Fibroblast of skin of left biceps (primary cell): ENCODE measurements around the gene SZT2.
"Not testable (repeated sequence)": the region's sequence is repeated elsewhere in the genome, so short reads cannot be mapped to it uniquely, and the experiment has no call there.

Experiments
- DNase-seq, 2 experiments: peaks; one replicate each; pipeline ENCODE4 v3.0.0-alpha.2; 2013; ENCODE audit warnings: low read depth in 2 of 2

SZT2 gene

DNA sequence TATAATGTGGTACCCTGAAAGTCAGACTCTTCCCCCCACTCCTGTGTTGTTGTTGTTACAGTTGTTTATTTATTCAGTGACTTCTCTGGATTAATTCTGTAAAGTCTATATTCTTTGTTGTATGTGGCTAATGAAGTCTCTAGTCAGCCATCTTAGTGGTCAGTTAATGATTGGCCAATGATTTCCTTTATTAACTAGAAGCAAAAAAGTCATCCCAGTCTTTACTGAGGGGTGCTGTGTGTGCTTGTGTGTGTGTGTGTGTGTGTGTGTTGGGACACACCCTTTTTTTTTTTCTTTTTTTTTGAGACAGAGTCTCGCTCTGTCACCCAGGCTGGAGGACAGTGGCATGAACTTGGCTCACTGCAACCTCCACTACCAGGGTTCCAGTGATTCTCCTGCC, 101.4 kb downstream of the SZT2 start:
- DNase-seq: no peak

DNA sequence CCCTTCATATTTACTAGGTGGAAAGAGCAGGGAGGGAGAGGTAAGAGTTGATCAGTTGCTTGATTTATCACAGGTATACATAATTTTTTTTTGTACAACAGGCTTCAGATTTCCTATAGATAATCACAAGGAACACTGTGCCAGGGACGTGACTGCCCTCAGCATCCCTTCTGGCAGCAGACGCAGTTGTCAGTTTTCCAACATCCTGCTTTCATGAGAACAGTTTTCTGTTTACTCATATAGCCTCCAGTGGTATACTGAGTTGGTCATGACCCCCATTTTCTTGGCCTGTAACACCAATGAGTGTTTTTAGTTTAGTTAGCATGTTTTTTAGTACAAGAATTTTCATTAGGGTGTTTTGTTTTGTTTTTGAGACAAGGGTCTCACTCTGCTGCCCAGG, 103.1 kb downstream of the SZT2 start:
- DNase-seq: no peak

DNA sequence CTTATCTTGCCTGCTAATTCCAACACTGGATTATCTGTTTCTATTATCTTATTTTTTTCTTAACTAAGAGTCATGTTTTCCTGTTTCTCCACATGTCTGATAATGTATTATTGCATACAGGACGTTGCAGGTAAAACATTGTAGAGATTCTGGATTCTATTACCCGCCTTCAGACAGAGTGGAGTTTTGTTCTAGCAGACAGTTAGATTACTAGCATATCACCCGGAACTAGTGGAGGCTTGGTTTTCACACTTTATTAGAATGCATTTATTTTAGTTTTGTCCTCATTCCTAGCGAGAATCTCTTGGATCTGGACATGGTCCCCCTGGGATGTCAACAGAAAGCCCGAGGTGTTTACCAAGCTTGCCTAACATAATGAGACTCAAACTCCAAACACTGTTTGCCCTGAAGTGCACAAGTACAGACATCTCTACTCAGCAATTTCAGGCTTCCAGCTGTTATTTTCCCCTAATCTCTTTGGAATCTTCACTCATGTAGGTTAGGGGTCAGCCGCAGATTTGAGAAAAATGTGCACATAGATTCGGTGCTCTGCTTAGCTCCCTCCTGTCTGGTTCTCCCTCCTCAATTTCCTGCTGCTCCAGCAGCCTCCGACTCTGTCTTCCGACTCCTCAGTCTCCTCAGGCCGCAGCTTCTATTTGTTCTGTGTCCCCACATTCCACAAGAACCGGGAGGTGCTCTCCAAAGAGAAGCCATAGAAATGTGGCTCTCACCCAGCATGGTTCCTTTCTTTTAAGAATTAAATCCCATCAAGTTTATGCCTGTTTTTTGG, 104.2 kb downstream of the SZT2 start:
- DNase-seq: no peak

DNA sequence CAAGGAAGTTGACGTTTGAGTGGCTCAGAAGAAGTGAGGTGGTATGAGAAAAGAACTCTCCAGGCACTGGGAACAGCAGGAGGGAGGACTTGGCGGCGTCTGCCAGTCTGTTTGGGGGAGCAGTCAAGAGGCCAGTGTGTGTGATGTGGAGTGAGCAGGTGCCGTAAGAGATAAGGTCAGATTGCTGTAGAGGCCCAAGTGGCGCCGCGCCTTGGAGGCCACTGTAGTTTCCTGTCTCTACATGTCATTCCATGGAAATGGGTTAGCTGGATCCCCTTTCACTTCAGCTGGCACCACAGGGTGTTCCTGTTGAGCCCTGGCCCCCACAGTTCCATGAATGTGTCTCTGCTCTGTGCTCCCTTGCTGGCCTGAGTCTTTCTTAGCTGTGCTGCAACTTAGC, 105.5 kb downstream of the SZT2 start:
- DNase-seq: no peak

GRCh38 chr1:43499898-43500297, 110.2 kb downstream of the SZT2 start:
- DNase-seq: no peak

GRCh38 chr1:43501806-43502205, 112.1 kb downstream of the SZT2 start:
- not testable (repeated sequence) for DNase-seq

DNA sequence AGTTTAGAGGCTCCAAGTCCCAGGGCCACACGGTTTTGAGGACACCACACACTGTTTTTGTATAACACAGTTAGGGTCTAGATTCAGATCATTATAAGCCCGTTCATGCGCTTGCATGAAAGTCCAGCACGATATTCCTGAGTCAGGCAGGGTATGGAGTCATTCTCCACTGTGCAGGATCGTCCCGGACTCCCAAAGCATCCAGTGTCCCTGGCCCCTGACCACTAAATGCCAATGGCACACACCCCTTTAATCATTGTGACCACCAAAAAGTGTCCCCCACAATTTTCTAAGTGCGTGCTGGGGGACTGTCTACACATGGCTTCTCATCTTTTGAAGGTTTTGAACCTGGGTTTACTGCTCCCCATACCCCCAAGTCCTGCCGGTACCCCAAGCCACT, 113.8 kb downstream of the SZT2 start:
- DNase-seq: no peak
